Measurements from ENCODE around the gene WNT7A. TPM values are rescaled to one million over a fixed set of nuclear protein-coding genes. Genes with fewer than 3 reads are reported as not detected.

The WNT7A gene
- polyA plus RNA-seq, 4 donors: 0.01 TPM; not detected in 3

- DNase-seq (no peak), FAIRE-seq (no peak)
- WGBS, 3 donors: 77 to 86% (median 85%) methylated on average over 9 of the region's 9 CpGs
- no peaks in the 10 kb centered on the region for H3K36me3 ChIP-seq (ENCODE audit: control insufficient read depth in 3 of 3, insufficient read depth in 2 of 3, low read depth in 1 of 3, low read length in 3 of 3)
- H3K9me3 ChIP-seq (ENCODE audit: control insufficient read depth in 2 of 2, insufficient read depth in 1 of 2, low read depth in 1 of 2, low read length in 1 of 2): no peaks in the 10 kb centered on the region
- no peak overlapping the region for H3K4me3 ChIP-seq (ENCODE audit: low read depth in 1 of 3, low read length in 3 of 3)
- no peaks in the 10 kb centered on the region for H3K4me1 ChIP-seq (ENCODE audit: control insufficient read depth in 3 of 3, insufficient read depth in 2 of 3, low read depth in 1 of 3, low read length in 2 of 3)
- H3K27me3 ChIP-seq (ENCODE audit: control insufficient read depth in 3 of 3, insufficient read depth in 3 of 3, low read length in 3 of 3): no peaks in the 10 kb centered on the region
- no peak overlapping the region for H3K27ac ChIP-seq (ENCODE audit: low read depth in 1 of 3, low read length in 2 of 3)
Measured at GRCh38 chr3:13828501-13829265, 51.2 kb downstream of the WNT7A start.

- FAIRE-seq (no peak), DNase-seq (no peak)
- no peaks in the 10 kb centered on the region for H3K4me1 ChIP-seq (ENCODE audit: control insufficient read depth in 3 of 3, insufficient read depth in 2 of 3, low read depth in 1 of 3, low read length in 2 of 3)
- 35 to 72% (median 60%) methylated on average over 7 of the region's 7 CpGs for WGBS, 3 donors
- no peaks in the 10 kb centered on the region for H3K36me3 ChIP-seq (ENCODE audit: control insufficient read depth in 3 of 3, insufficient read depth in 2 of 3, low read depth in 1 of 3, low read length in 3 of 3)
- no peak overlapping the region for H3K4me3 ChIP-seq (ENCODE audit: low read depth in 1 of 3, low read length in 3 of 3)
- no peaks in the 10 kb centered on the region for H3K27me3 ChIP-seq (ENCODE audit: control insufficient read depth in 3 of 3, insufficient read depth in 3 of 3, low read length in 3 of 3)
- no peak overlapping the region for H3K27ac ChIP-seq (ENCODE audit: low read depth in 1 of 3, low read length in 2 of 3)
- H3K9me3 ChIP-seq (ENCODE audit: control insufficient read depth in 2 of 2, insufficient read depth in 1 of 2, low read depth in 1 of 2, low read length in 1 of 2): no peaks in the 10 kb centered on the region
Measured at GRCh38 chr3:13827699-13828098, 52.2 kb downstream of the WNT7A start.

- H3K4me1 ChIP-seq (ENCODE audit: control insufficient read depth in 3 of 3, insufficient read depth in 2 of 3, low read depth in 1 of 3, low read length in 2 of 3): no peaks in the 10 kb centered on the region
- FAIRE-seq (no peak), DNase-seq (no peak)
- H3K9me3 ChIP-seq (ENCODE audit: control insufficient read depth in 2 of 2, insufficient read depth in 1 of 2, low read depth in 1 of 2, low read length in 1 of 2): no peaks in the 10 kb centered on the region
- no peaks in the 10 kb centered on the region for H3K36me3 ChIP-seq (ENCODE audit: control insufficient read depth in 3 of 3, insufficient read depth in 2 of 3, low read depth in 1 of 3, low read length in 3 of 3)
- no peaks in the 10 kb centered on the region for H3K27me3 ChIP-seq (ENCODE audit: control insufficient read depth in 3 of 3, insufficient read depth in 3 of 3, low read length in 3 of 3)
- H3K4me3 ChIP-seq (ENCODE audit: low read depth in 1 of 3, low read length in 3 of 3): no peak overlapping the region
- 41 to 67% (median 43%) methylated on average over 3 of the region's 3 CpGs for WGBS, 3 donors
- no peak overlapping the region for H3K27ac ChIP-seq (ENCODE audit: low read depth in 1 of 3, low read length in 2 of 3)
Measured at GRCh38 chr3:13827256-13827655, 52.6 kb downstream of the WNT7A start.

GRCh38 chr3:13826672-13827071 lies 53.2 kb downstream of the WNT7A start:
- FAIRE-seq (no peak), DNase-seq (no peak)
- Histone ChIP-seq H3K4me1 (ENCODE audit: control insufficient read depth in 3 of 3, insufficient read depth in 2 of 3, low read depth in 1 of 3, low read length in 2 of 3) (no peaks in the 10 kb centered on the region), H3K27ac (ENCODE audit: low read depth in 1 of 3, low read length in 2 of 3) (no peak overlapping the region), H3K9me3 (ENCODE audit: control insufficient read depth in 2 of 2, insufficient read depth in 1 of 2, low read depth in 1 of 2, low read length in 1 of 2) (no peaks in the 10 kb centered on the region), H3K4me3 (ENCODE audit: low read depth in 1 of 3, low read length in 3 of 3) (no peak overlapping the region), H3K27me3 (ENCODE audit: control insufficient read depth in 3 of 3, insufficient read depth in 3 of 3, low read length in 3 of 3) (no peaks in the 10 kb centered on the region), H3K36me3 (ENCODE audit: control insufficient read depth in 3 of 3, insufficient read depth in 2 of 3, low read depth in 1 of 3, low read length in 3 of 3) (no peaks in the 10 kb centered on the region)

- Histone ChIP-seq H3K27me3 (ENCODE audit: control insufficient read depth in 3 of 3, insufficient read depth in 3 of 3, low read length in 3 of 3) (no peaks in the 10 kb centered on the region), H3K9me3 (ENCODE audit: control insufficient read depth in 2 of 2, insufficient read depth in 1 of 2, low read depth in 1 of 2, low read length in 1 of 2) (no peaks in the 10 kb centered on the region), H3K4me1 (ENCODE audit: control insufficient read depth in 3 of 3, insufficient read depth in 2 of 3, low read depth in 1 of 3, low read length in 2 of 3) (no peaks in the 10 kb centered on the region), H3K4me3 (ENCODE audit: low read depth in 1 of 3, low read length in 3 of 3) (no peak overlapping the region), H3K27ac (ENCODE audit: low read depth in 1 of 3, low read length in 2 of 3) (no peak overlapping the region), H3K36me3 (ENCODE audit: control insufficient read depth in 3 of 3, insufficient read depth in 2 of 3, low read depth in 1 of 3, low read length in 3 of 3) (no peaks in the 10 kb centered on the region)
- 85 to 87% (median 85%) methylated on average over 10 of the region's 10 CpGs for WGBS, 3 donors
- no peak for FAIRE-seq
- no peak for DNase-seq
Measured at GRCh38 chr3:13825821-13826220, 54.0 kb downstream of the WNT7A start.

GRCh38 chr3:13825311-13825579 lies 54.6 kb downstream of the WNT7A start:
- WGBS, 3 donors: 78 to 87% (median 85%) methylated on average over 3 of the region's 3 CpGs
- H3K9me3 ChIP-seq (ENCODE audit: control insufficient read depth in 2 of 2, insufficient read depth in 1 of 2, low read depth in 1 of 2, low read length in 1 of 2): no peaks in the 10 kb centered on the region
- DNase-seq (no peak), FAIRE-seq (no peak)
- H3K36me3 ChIP-seq (ENCODE audit: control insufficient read depth in 3 of 3, insufficient read depth in 2 of 3, low read depth in 1 of 3, low read length in 3 of 3): no peaks in the 10 kb centered on the region
- no peak overlapping the region for H3K27ac ChIP-seq (ENCODE audit: low read depth in 1 of 3, low read length in 2 of 3)
- no peaks in the 10 kb centered on the region for H3K4me1 ChIP-seq (ENCODE audit: control insufficient read depth in 3 of 3, insufficient read depth in 2 of 3, low read depth in 1 of 3, low read length in 2 of 3)
- H3K4me3 ChIP-seq (ENCODE audit: low read depth in 1 of 3, low read length in 3 of 3): no peak overlapping the region
- no peaks in the 10 kb centered on the region for H3K27me3 ChIP-seq (ENCODE audit: control insufficient read depth in 3 of 3, insufficient read depth in 3 of 3, low read length in 3 of 3)

- 63 to 81% (median 66%) methylated on average over 8 of the region's 8 CpGs for WGBS, 3 donors
- FAIRE-seq: no peak
Measured at GRCh38 chr3:13824521-13825310, 55.2 kb downstream of the WNT7A start.

GRCh38 chr3:13823692-13824091 lies 56.2 kb downstream of the WNT7A start:
- FAIRE-seq (no peak), DNase-seq (no peak)
- no peaks in the 10 kb centered on the region for H3K4me1 ChIP-seq (ENCODE audit: control insufficient read depth in 3 of 3, insufficient read depth in 2 of 3, low read depth in 1 of 3, low read length in 2 of 3)
- H3K36me3 ChIP-seq (ENCODE audit: control insufficient read depth in 3 of 3, insufficient read depth in 2 of 3, low read depth in 1 of 3, low read length in 3 of 3): no peaks in the 10 kb centered on the region
- no peaks in the 10 kb centered on the region for H3K9me3 ChIP-seq (ENCODE audit: control insufficient read depth in 2 of 2, insufficient read depth in 1 of 2, low read depth in 1 of 2, low read length in 1 of 2)
- no peak overlapping the region for H3K4me3 ChIP-seq (ENCODE audit: low read depth in 1 of 3, low read length in 3 of 3)
- no peaks in the 10 kb centered on the region for H3K27me3 ChIP-seq (ENCODE audit: control insufficient read depth in 3 of 3, insufficient read depth in 3 of 3, low read length in 3 of 3)
- no peak overlapping the region for H3K27ac ChIP-seq (ENCODE audit: low read depth in 1 of 3, low read length in 2 of 3)
- 76 to 84% (median 79%) methylated on average over 3 of the region's 3 CpGs for WGBS, 3 donors

More at GRCh38 chr3:13824521-13825310, 55.2 kb downstream of the WNT7A start:
- Histone ChIP-seq H3K4me1 (ENCODE audit: control insufficient read depth in 3 of 3, insufficient read depth in 2 of 3, low read depth in 1 of 3, low read length in 2 of 3) (no peaks in the 10 kb centered on the region), H3K9me3 (ENCODE audit: control insufficient read depth in 2 of 2, insufficient read depth in 1 of 2, low read depth in 1 of 2, low read length in 1 of 2) (no peaks in the 10 kb centered on the region), H3K4me3 (ENCODE audit: low read depth in 1 of 3, low read length in 3 of 3) (no peak overlapping the region), H3K36me3 (ENCODE audit: control insufficient read depth in 3 of 3, insufficient read depth in 2 of 3, low read depth in 1 of 3, low read length in 3 of 3) (no peaks in the 10 kb centered on the region), H3K27ac (ENCODE audit: low read depth in 1 of 3, low read length in 2 of 3) (no peak overlapping the region), H3K27me3 (ENCODE audit: control insufficient read depth in 3 of 3, insufficient read depth in 3 of 3, low read length in 3 of 3) (no peaks in the 10 kb centered on the region)
- no peak for DNase-seq

All from small intestine (tissue), 7 donors.